ENCODE measurements around the gene USP31. TPM values are rescaled to one million over a fixed set of nuclear protein-coding genes. Genes with fewer than 3 reads are reported as not detected.

USP31 gene
- total RNA-seq, 1 donor from 2014 or later = 8.9 TPM

- peaks cover 14 to 18% (median 15%) of the 10 kb centered on the region in 3 donors for H3K4me1 ChIP-seq (ENCODE audit: control insufficient read depth in 3 of 3, insufficient read depth in 3 of 3, low read length in 3 of 3)
Observed at GRCh38 chr16:23072084-23072599, 77.1 kb downstream of the USP31 start.

GRCh38 chr16:23071196-23072083 lies 77.8 kb downstream of the USP31 start:
- H3K9ac ChIP-seq (ENCODE audit: low read depth in 1 of 3, low read length in 3 of 3) = peak overlapping the region; percentile 2 to 63 (median 12)
- peaks cover 14 to 18% (median 15%) of the 10 kb centered on the region in 3 donors for H3K4me1 ChIP-seq (ENCODE audit: control insufficient read depth in 3 of 3, insufficient read depth in 3 of 3, low read length in 3 of 3)
- no peaks in the 10 kb centered on the region for H3K27me3 ChIP-seq (ENCODE audit: control insufficient read depth in 3 of 3, insufficient read depth in 3 of 3, low read length in 3 of 3)
- H3K36me3 ChIP-seq (ENCODE audit: control insufficient read depth in 3 of 3, insufficient read depth in 3 of 3, low read length in 3 of 3) = peaks cover 32 to 38% (median 36%) of the 10 kb centered on the region in 3 donors
- peak overlapping the region; percentile 71 for H3K27ac ChIP-seq (ENCODE audit: low read depth, low read length)
- H3K4me3 ChIP-seq (ENCODE audit: low read length in 3 of 3) = peak overlapping the region in 2 of 3 donors; percentile 15 to 57
- H3K9me3 ChIP-seq (ENCODE audit: control insufficient read depth in 3 of 3, low read length in 3 of 3) = no peaks in the 10 kb centered on the region

More at GRCh38 chr16:23072084-23072599, 77.1 kb downstream of the USP31 start:
- Histone ChIP-seq H3K9me3 (ENCODE audit: control insufficient read depth in 3 of 3, low read length in 3 of 3) (no peaks in the 10 kb centered on the region), H3K36me3 (ENCODE audit: control insufficient read depth in 3 of 3, insufficient read depth in 3 of 3, low read length in 3 of 3) (peaks cover 30 to 40% (median 35%) of the 10 kb centered on the region in 3 donors), H3K27ac (ENCODE audit: low read depth, low read length) (peak overlapping the region; percentile 71), H3K4me3 (ENCODE audit: low read length in 3 of 3) (peak overlapping the region in 1 of 3 donors; percentile 15), H3K9ac (ENCODE audit: low read depth in 1 of 3, low read length in 3 of 3) (peak overlapping the region in 2 of 3 donors; percentile 2 to 55), H3K27me3 (ENCODE audit: control insufficient read depth in 3 of 3, insufficient read depth in 3 of 3, low read length in 3 of 3) (no peaks in the 10 kb centered on the region)

GRCh38 chr16:23069844-23070243 lies 79.4 kb downstream of the USP31 start:
- Histone ChIP-seq H3K4me1 (ENCODE audit: control insufficient read depth in 3 of 3, insufficient read depth in 3 of 3, low read length in 3 of 3) (peaks cover 14 to 18% (median 15%) of the 10 kb centered on the region in 3 donors), H3K9ac (ENCODE audit: low read depth in 1 of 3, low read length in 3 of 3) (no peak overlapping the region), H3K27ac (ENCODE audit: low read depth, low read length) (no peak overlapping the region), H3K4me3 (ENCODE audit: low read length in 3 of 3) (no peak overlapping the region), H3K27me3 (ENCODE audit: control insufficient read depth in 3 of 3, insufficient read depth in 3 of 3, low read length in 3 of 3) (no peaks in the 10 kb centered on the region), H3K9me3 (ENCODE audit: control insufficient read depth in 3 of 3, low read length in 3 of 3) (no peaks in the 10 kb centered on the region), H3K36me3 (ENCODE audit: control insufficient read depth in 3 of 3, insufficient read depth in 3 of 3, low read length in 3 of 3) (peaks cover 32 to 42% (median 32%) of the 10 kb centered on the region in 3 donors)

- H3K36me3 ChIP-seq (ENCODE audit: control insufficient read depth in 3 of 3, insufficient read depth in 3 of 3, low read length in 3 of 3) = peaks cover 32 to 37% (median 32%) of the 10 kb centered on the region in 3 donors
Observed at GRCh38 chr16:23068079-23068736, 81.0 kb downstream of the USP31 start.

GRCh38 chr16:23066676-23067075 lies 82.6 kb downstream of the USP31 start:
- H3K27me3 ChIP-seq (ENCODE audit: control insufficient read depth in 3 of 3, insufficient read depth in 3 of 3, low read length in 3 of 3) = no peaks in the 10 kb centered on the region
- H3K4me1 ChIP-seq (ENCODE audit: control insufficient read depth in 3 of 3, insufficient read depth in 3 of 3, low read length in 3 of 3) = peaks cover 9 to 10% (median 9%) of the 10 kb centered on the region in 3 donors
- H3K27ac ChIP-seq (ENCODE audit: low read depth, low read length) = no peak overlapping the region
- no peak overlapping the region for H3K9ac ChIP-seq (ENCODE audit: low read depth in 1 of 3, low read length in 3 of 3)
- no peaks in the 10 kb centered on the region for H3K9me3 ChIP-seq (ENCODE audit: control insufficient read depth in 3 of 3, low read length in 3 of 3)
- no peak overlapping the region for H3K4me3 ChIP-seq (ENCODE audit: low read length in 3 of 3)
- peaks cover 31 to 32% (median 32%) of the 10 kb centered on the region in 3 donors for H3K36me3 ChIP-seq (ENCODE audit: control insufficient read depth in 3 of 3, insufficient read depth in 3 of 3, low read length in 3 of 3)

More at GRCh38 chr16:23068079-23068736, 81.0 kb downstream of the USP31 start:
- Histone ChIP-seq H3K4me1 (ENCODE audit: control insufficient read depth in 3 of 3, insufficient read depth in 3 of 3, low read length in 3 of 3) (peaks cover 14 to 18% (median 15%) of the 10 kb centered on the region in 3 donors), H3K9me3 (ENCODE audit: control insufficient read depth in 3 of 3, low read length in 3 of 3) (no peaks in the 10 kb centered on the region), H3K27ac (ENCODE audit: low read depth, low read length) (no peak overlapping the region), H3K9ac (ENCODE audit: low read depth in 1 of 3, low read length in 3 of 3) (no peak overlapping the region), H3K4me3 (ENCODE audit: low read length in 3 of 3) (no peak overlapping the region), H3K27me3 (ENCODE audit: control insufficient read depth in 3 of 3, insufficient read depth in 3 of 3, low read length in 3 of 3) (no peaks in the 10 kb centered on the region)

GRCh38 chr16:23064639-23065038 lies 84.6 kb downstream of the USP31 start:
- H3K27me3 ChIP-seq (ENCODE audit: control insufficient read depth in 3 of 3, insufficient read depth in 3 of 3, low read length in 3 of 3) = no peaks in the 10 kb centered on the region
- H3K4me3 ChIP-seq (ENCODE audit: low read length in 3 of 3) = peak overlapping the region in 1 of 3 donors; percentile 4
- H3K27ac ChIP-seq (ENCODE audit: low read depth, low read length) = no peak overlapping the region
- peaks cover 26 to 29% (median 26%) of the 10 kb centered on the region in 3 donors for H3K36me3 ChIP-seq (ENCODE audit: control insufficient read depth in 3 of 3, insufficient read depth in 3 of 3, low read length in 3 of 3)
- no peaks in the 10 kb centered on the region for H3K9me3 ChIP-seq (ENCODE audit: control insufficient read depth in 3 of 3, low read length in 3 of 3)
- H3K9ac ChIP-seq (ENCODE audit: low read depth in 1 of 3, low read length in 3 of 3) = no peak overlapping the region
- H3K4me1 ChIP-seq (ENCODE audit: control insufficient read depth in 3 of 3, insufficient read depth in 3 of 3, low read length in 3 of 3) = no peaks in the 10 kb centered on the region

GRCh38 chr16:23062524-23062923 lies 86.7 kb downstream of the USP31 start:
- no peak overlapping the region for H3K27ac ChIP-seq (ENCODE audit: low read depth, low read length)
- H3K9ac ChIP-seq (ENCODE audit: low read depth in 1 of 3, low read length in 3 of 3) = no peak overlapping the region
- peaks cover 0 to 12% (median 9%) of the 10 kb centered on the region in 3 donors for H3K27me3 ChIP-seq (ENCODE audit: control insufficient read depth in 3 of 3, insufficient read depth in 3 of 3, low read length in 3 of 3)
- peaks cover 4 to 8% (median 5%) of the 10 kb centered on the region in 3 donors for H3K36me3 ChIP-seq (ENCODE audit: control insufficient read depth in 3 of 3, insufficient read depth in 3 of 3, low read length in 3 of 3)
- no peak overlapping the region for H3K4me3 ChIP-seq (ENCODE audit: low read length in 3 of 3)
- H3K4me1 ChIP-seq (ENCODE audit: control insufficient read depth in 3 of 3, insufficient read depth in 3 of 3, low read length in 3 of 3) = no peaks in the 10 kb centered on the region
- no peaks in the 10 kb centered on the region for H3K9me3 ChIP-seq (ENCODE audit: control insufficient read depth in 3 of 3, low read length in 3 of 3)

GRCh38 chr16:23061669-23062068 lies 87.6 kb downstream of the USP31 start:
- H3K27me3 ChIP-seq (ENCODE audit: control insufficient read depth in 3 of 3, insufficient read depth in 3 of 3, low read length in 3 of 3) = peaks cover 0 to 12% (median 9%) of the 10 kb centered on the region in 3 donors
- H3K36me3 ChIP-seq (ENCODE audit: control insufficient read depth in 3 of 3, insufficient read depth in 3 of 3, low read length in 3 of 3) = peaks cover 0 to 5% (median 0%) of the 10 kb centered on the region in 3 donors
- no peak overlapping the region for H3K4me3 ChIP-seq (ENCODE audit: low read length in 3 of 3)
- H3K27ac ChIP-seq (ENCODE audit: low read depth, low read length) = no peak overlapping the region
- no peaks in the 10 kb centered on the region for H3K4me1 ChIP-seq (ENCODE audit: control insufficient read depth in 3 of 3, insufficient read depth in 3 of 3, low read length in 3 of 3)
- H3K9me3 ChIP-seq (ENCODE audit: control insufficient read depth in 3 of 3, low read length in 3 of 3) = no peaks in the 10 kb centered on the region
- H3K9ac ChIP-seq (ENCODE audit: low read depth in 1 of 3, low read length in 3 of 3) = no peak overlapping the region

- no peaks in the 10 kb centered on the region for H3K4me1 ChIP-seq (ENCODE audit: control insufficient read depth in 3 of 3, insufficient read depth in 3 of 3, low read length in 3 of 3)
- no peaks in the 10 kb centered on the region for H3K36me3 ChIP-seq (ENCODE audit: control insufficient read depth in 3 of 3, insufficient read depth in 3 of 3, low read length in 3 of 3)
- no peaks in the 10 kb centered on the region for H3K9me3 ChIP-seq (ENCODE audit: control insufficient read depth in 3 of 3, low read length in 3 of 3)
- no peak overlapping the region for H3K9ac ChIP-seq (ENCODE audit: low read depth in 1 of 3, low read length in 3 of 3)
- H3K27me3 ChIP-seq (ENCODE audit: control insufficient read depth in 3 of 3, insufficient read depth in 3 of 3, low read length in 3 of 3) = peaks cover 0 to 12% (median 9%) of the 10 kb centered on the region in 3 donors
- no peak overlapping the region for H3K4me3 ChIP-seq (ENCODE audit: low read length in 3 of 3)
- H3K27ac ChIP-seq (ENCODE audit: low read depth, low read length) = no peak overlapping the region
Observed at GRCh38 chr16:23060458-23061320, 88.6 kb downstream of the USP31 start.
